ENCODE measurements around the gene SP140L. TPM values are rescaled to one million over a fixed set of nuclear protein-coding genes. Genes with fewer than 3 reads are reported as not detected.

Gene SP140L
- total and polyA plus RNA-seq, 10 of the 15 experiments (the other 5 are each of a cell fraction or from before 2014, with no cell fraction given) = 4.7 to 28.6 (median 15.0) TPM

DNA sequence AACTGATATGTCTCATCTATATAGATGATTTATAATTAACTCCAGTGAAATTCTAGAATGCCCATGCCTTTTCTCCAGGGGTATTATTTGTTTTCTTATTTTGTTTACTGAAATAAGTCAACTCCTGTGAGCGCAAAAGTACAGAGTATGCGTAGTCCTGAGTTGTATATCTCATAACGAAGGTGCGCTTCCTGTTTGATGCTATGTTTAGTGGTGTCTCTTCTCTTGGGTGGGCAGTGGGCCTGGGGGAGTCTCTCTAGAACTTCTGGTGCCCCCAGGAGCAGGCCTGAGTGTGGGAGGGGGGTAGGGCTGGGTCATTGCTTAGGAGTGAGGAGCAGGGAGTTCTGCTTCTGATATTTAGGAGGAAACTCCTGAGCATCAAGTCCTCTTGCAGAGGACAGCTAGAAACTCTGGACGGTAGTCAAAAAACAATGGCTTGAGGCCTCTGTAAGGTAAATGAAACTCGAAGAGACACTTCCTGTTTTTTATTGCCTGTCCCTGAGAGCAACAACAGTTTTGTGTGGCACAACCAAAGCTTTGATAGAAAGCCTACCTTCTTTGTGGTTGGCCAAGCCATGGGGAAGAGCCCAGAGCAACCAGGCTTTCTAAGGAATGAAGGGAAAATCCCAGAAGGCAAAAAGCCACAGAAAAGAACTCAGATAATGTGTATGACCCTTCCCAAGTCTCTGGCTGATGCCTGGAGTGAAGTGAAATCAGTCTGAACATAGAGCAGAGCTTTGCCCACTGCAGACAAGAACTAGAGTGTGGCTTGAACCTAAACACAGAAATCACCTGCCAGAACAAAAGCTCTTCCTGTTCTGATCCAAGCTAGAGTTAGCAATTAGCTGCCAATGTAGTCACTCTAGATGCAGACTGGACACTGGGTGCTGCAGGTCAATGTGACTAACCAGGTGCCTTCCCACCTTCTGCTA lies 8.5 kb upstream of the SP140L start:
- no peak overlapping the region for H3K4me3 ChIP-seq
- peak overlapping the region; percentile 24; the same call in 1 of the 2 replicates for H3K9ac ChIP-seq (ENCODE audit: control insufficient read depth, insufficient read depth, low read length)
- DNase-seq (ENCODE audit: low read depth, low spot score) (peak; percentile 26), ATAC-seq (peak; percentile 78), FAIRE-seq (peak; percentile 70)
- no peaks in the 10 kb centered on the region for H3K79me2 ChIP-seq (ENCODE audit: control insufficient read depth, insufficient read depth, low read length)
- H4K20me1 ChIP-seq (ENCODE audit: control insufficient read depth, insufficient read depth) = no peaks in the 10 kb centered on the region
- H2AFZ ChIP-seq (ENCODE audit: control insufficient read depth, low read depth, low read length) = no peak overlapping the region; the same call in 1 of the 2 replicates
- in situ Hi-C loops (cut with MboI) = no loop called here
- H3K4me1 ChIP-seq (ENCODE audit: control insufficient read depth, insufficient read depth, low read length) = peaks cover 27% of the 10 kb centered on the region
- RAD21 ChIA-PET (ENCODE audit: unreplicated experiment) = interaction anchor here (1.0 to 2.3 kb wide), 5 partner anchors 9 to 152 kb away, joined by 3 to 14 read pairs (median 3); partner anchors contain the start of gene SP140L
- BruUV-seq (replicated peaks) = no TSS peak
- no peaks in the 10 kb centered on the region; the same call in 2 of the 3 replicates for H3K9me3 ChIP-seq (replicated peaks; ENCODE audit: control insufficient read depth, insufficient read depth, low read length)
- peaks cover 0 to 3% of the 10 kb centered on the region in 2 experiments; a peak in 1 of 4 replicates for H3K36me3 ChIP-seq (ENCODE audit: control insufficient read depth in 2 of 2, insufficient read depth in 2 of 2, low read length in 1 of 2)
- peak overlapping the region; percentile 58 for H3K4me2 ChIP-seq (ENCODE audit: control insufficient read depth, insufficient read depth)
- CTCF ChIA-PET = interaction anchor here (0.9 to 1.9 kb wide), 9 partner anchors 9 to 296 kb away, joined by 3 to 8 read pairs (median 4); partner anchors contain the start of genes SP110 and SP140L
- H3K27ac ChIP-seq (ENCODE audit: control insufficient read depth, insufficient read depth) = peak overlapping the region; percentile 62
- intact Hi-C loops (cut with micrococcal nuclease; ENCODE audit: unreplicated experiment) = loop anchor here (2.0 to 5.0 kb wide), 2 partner anchors 62 to 111 kb away; no protein-coding TSS in a partner anchor
- H3K27me3 ChIP-seq (replicated peaks in 1 of 2; ENCODE audit: control insufficient read depth in 2 of 2, insufficient read depth in 2 of 2, low read length in 1 of 2) = no peaks in the 10 kb centered on the region
- POLR2A ChIA-PET = interaction anchor here (0.9 to 1.9 kb wide), 3 partner anchors 8 to 11 kb away, joined by 3 to 8 read pairs (median 3); partner anchors contain the start of gene SP140L
- SMC1A ChIA-PET (ENCODE audit: uncharacterized antibody, unreplicated experiment) = interaction anchor here (0.6 to 4.2 kb wide), 11 partner anchors 9 to 272 kb away, joined by 3 to 23 read pairs (median 4); partner anchors contain the start of gene SP140L
- WGBS (ENCODE audit: insufficient coverage, insufficient replicate concordance, low lambda C conversion rate, missing lambda C conversion rate) = 0% methylated on average over 6 of the region's 6 CpGs
- TF ChIP-seq MYB (IDR thresholded peaks at IDR 0.05; ENCODE audit: borderline replicate concordance, low read depth, low read length) (no peak), SP1 (IDR thresholded peaks at IDR 0.05; ENCODE audit: low read depth, low read length) (no peak), SRF (IDR thresholded peaks at IDR 0.05; ENCODE audit: low read depth in 2 of 2, low read length in 2 of 2) (no peak), NFXL1 (IDR thresholded peaks at IDR 0.05; ENCODE audit: borderline replicate concordance) (no peak), YY1 (IDR thresholded peaks at IDR 0.05; ENCODE audit: low read depth, low read length) (no peak), HDAC2 (IDR thresholded peaks at IDR 0.05) (no peak), ZNF622 (IDR thresholded peaks at IDR 0.05) (no peak), CBX5 (IDR thresholded peaks at IDR 0.05; ENCODE audit: low read depth) (no peak), EED (IDR thresholded peaks at IDR 0.05; ENCODE audit: low read depth) (peak; percentile 80), KLF5 (IDR thresholded peaks at IDR 0.05; ENCODE audit: partially characterized antibody) (no peak), ZSCAN29 (IDR thresholded peaks at IDR 0.05) (no peak), MTA3 (IDR thresholded peaks at IDR 0.05; ENCODE audit: borderline replicate concordance, low read length) (no peak), ETV6 (conservative IDR thresholded peaks at IDR 0.05 in 1 of 2, IDR thresholded peaks at IDR 0.05 in 1 of 2; ENCODE audit: borderline replicate concordance in 1 of 2, low read depth in 1 of 2) (peak in 1 of 2 experiments; percentile 83; a peak in 2 of 4 replicates), CEBPB (IDR thresholded peaks at IDR 0.05; ENCODE audit: borderline replicate concordance in 1 of 2, low read depth in 2 of 2, low read length in 2 of 2) (no peak), ZNF592 (IDR thresholded peaks at IDR 0.05) (no peak), RCOR1 (conservative IDR thresholded peaks at IDR 0.05; ENCODE audit: low read depth, low read length) (no peak)

Measured in GM12878 (cell line).